HepG2 (cell line): ENCODE measurements around the gene DCDC2. TPM values are rescaled to one million over a fixed set of nuclear protein-coding genes. Genes with fewer than 3 reads are reported as not detected.

Experiments
- AFF4 ChIP-seq: sonication (generic); formaldehyde crosslinking; IDR thresholded peaks from 2 replicates; pipeline ENCODE4 v1.4.0; 2020; ENCODE audit warnings: missing genetic modification reagents
- CBX5 ChIP-seq: sonication (generic); formaldehyde crosslinking; IDR thresholded peaks from 2 replicates; pipeline ENCODE4 v1.4.0; 2020; ENCODE audit warnings: missing genetic modification reagents, borderline replicate concordance
- ELF3 ChIP-seq: IDR thresholded peaks from 2 replicates; pipeline ENCODE4 v1.6.1; 2016; ENCODE audit warnings: missing genetic modification reagents, missing compliant biosample characterization
- ELF4 ChIP-seq: sonication (generic); formaldehyde crosslinking; IDR thresholded peaks from 2 replicates; pipeline ENCODE4 v1.5.0; 2020; ENCODE audit warnings: missing genetic modification reagents, mild to moderate bottlenecking, moderate library complexity, borderline replicate concordance
- HMG20B ChIP-seq: conservative IDR thresholded peaks from 2 replicates; pipeline ENCODE4 v1.6.1; 2016; ENCODE audit warnings: missing genetic modification reagents, missing compliant biosample characterization
- MLXIP ChIP-seq: sonication (generic); formaldehyde crosslinking; IDR thresholded peaks from 2 replicates; pipeline ENCODE4 v1.9.0; 2021; ENCODE audit warnings: missing genetic modification reagents, borderline replicate concordance
- SMAD3 ChIP-seq: sonication (generic); formaldehyde crosslinking; IDR thresholded peaks from 2 replicates; pipeline ENCODE4 v1.4.0; 2020; ENCODE audit warnings: missing genetic modification reagents
- TCF7 ChIP-seq: sonication (generic); IDR thresholded peaks from 2 replicates; pipeline ENCODE4 v1.6.1; 2016; ENCODE audit warnings: antibody characterized with exemption, low read depth
- TOE1 ChIP-seq: sonication (generic); formaldehyde crosslinking; IDR thresholded peaks from 2 replicates; pipeline ENCODE4 v1.4.0; 2020; ENCODE audit warnings: mild to moderate bottlenecking, missing genetic modification reagents
- ZBTB38 ChIP-seq: sonication (generic); formaldehyde crosslinking; IDR thresholded peaks from 2 replicates; pipeline ENCODE4 v1.5.1; 2020; ENCODE audit warnings: mild to moderate bottlenecking, missing genetic modification reagents
- ZNF274 ChIP-seq: sonication (generic); formaldehyde crosslinking; IDR thresholded peaks from 2 replicates; pipeline ENCODE4 v1.5.1; 2020; ENCODE audit warnings: mild to moderate bottlenecking, missing genetic modification reagents
- ZNF33A ChIP-seq: sonication (generic); formaldehyde crosslinking; IDR thresholded peaks from 2 replicates; pipeline ENCODE4 v1.5.1; 2020; ENCODE audit warnings: missing genetic modification reagents, mild to moderate bottlenecking, moderate library complexity, borderline replicate concordance
- ZNF430 ChIP-seq: sonication (generic); formaldehyde crosslinking; IDR thresholded peaks from 2 replicates; pipeline ENCODE4 v1.9.0; 2021; ENCODE audit warnings: mild to moderate bottlenecking, missing genetic modification reagents
- ZNF562 ChIP-seq: sonication (generic); formaldehyde crosslinking; IDR thresholded peaks from 2 replicates; pipeline ENCODE4 v1.8.0; 2022; ENCODE audit warnings: missing genetic modification reagents, borderline replicate concordance
- ZNF773 ChIP-seq: sonication (generic); formaldehyde crosslinking; IDR thresholded peaks from 2 replicates; pipeline ENCODE4 v1.4.0; 2020; ENCODE audit warnings: missing genetic modification reagents, borderline replicate concordance
- polyA plus RNA-seq, 8 experiments: library from polyadenylated mRNA; depleted of rRNA in 3 of 8; stranded (reverse) in 7 of 8; unstranded in 1 of 8; fragments of >200 nt; fragmentation: Illumina TruSeq in 4 of 8; extraction: Trizol in 4 of 8; gene quantifications; 2 replicates each; pipeline versions ENCODE4 v1.2.1 to v1.2.3, GENCODE V29; 2011 to 2016; ENCODE audit warnings: low read depth in 4 of 8, missing spikeins in 1 of 8, mixed read lengths in 1 of 8; ENCODE audit not compliant: insufficient read depth in 1 of 8
- total RNA-seq, 5 experiments: library from RNA; depleted of rRNA; stranded (reverse); fragments of >200 nt; fragmentation: Illumina TruSeq; extraction: Trizol; gene quantifications; 2 replicates each; pipeline ENCODE4 v1.2.3, GENCODE V29; 2016; ENCODE audit warnings: low read depth in 1 of 5
- TF ChIP-seq, protein P1 (sequence below): sonication (generic); formaldehyde crosslinking; IDR thresholded peaks from 2 replicates; pipeline ENCODE4 v1.8.0; 2022; ENCODE audit warnings: mild to moderate bottlenecking, missing genetic modification reagents, moderate library complexity
- TF ChIP-seq, protein P2 (sequence below): IDR thresholded peaks from 2 replicates; pipeline ENCODE4 v1.6.1; 2012; ENCODE audit warnings: low read length, improper control_type of control experiment

Gene DCDC2
- total and polyA plus RNA-seq, 2 of the 13 experiments (the other 11 are each of a cell fraction or from before 2014, with no cell fraction given) = 9.0 to 36.2 TPM

- TF ChIP-seq, protein P1, sequence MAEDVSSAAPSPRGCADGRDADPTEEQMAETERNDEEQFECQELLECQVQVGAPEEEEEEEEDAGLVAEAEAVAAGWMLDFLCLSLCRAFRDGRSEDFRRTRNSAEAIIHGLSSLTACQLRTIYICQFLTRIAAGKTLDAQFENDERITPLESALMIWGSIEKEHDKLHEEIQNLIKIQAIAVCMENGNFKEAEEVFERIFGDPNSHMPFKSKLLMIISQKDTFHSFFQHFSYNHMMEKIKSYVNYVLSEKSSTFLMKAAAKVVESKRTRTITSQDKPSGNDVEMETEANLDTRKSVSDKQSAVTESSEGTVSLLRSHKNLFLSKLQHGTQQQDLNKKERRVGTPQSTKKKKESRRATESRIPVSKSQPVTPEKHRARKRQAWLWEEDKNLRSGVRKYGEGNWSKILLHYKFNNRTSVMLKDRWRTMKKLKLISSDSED (CRISPR knock-in tag) = no peak
- TF ChIP-seq, protein P2, sequence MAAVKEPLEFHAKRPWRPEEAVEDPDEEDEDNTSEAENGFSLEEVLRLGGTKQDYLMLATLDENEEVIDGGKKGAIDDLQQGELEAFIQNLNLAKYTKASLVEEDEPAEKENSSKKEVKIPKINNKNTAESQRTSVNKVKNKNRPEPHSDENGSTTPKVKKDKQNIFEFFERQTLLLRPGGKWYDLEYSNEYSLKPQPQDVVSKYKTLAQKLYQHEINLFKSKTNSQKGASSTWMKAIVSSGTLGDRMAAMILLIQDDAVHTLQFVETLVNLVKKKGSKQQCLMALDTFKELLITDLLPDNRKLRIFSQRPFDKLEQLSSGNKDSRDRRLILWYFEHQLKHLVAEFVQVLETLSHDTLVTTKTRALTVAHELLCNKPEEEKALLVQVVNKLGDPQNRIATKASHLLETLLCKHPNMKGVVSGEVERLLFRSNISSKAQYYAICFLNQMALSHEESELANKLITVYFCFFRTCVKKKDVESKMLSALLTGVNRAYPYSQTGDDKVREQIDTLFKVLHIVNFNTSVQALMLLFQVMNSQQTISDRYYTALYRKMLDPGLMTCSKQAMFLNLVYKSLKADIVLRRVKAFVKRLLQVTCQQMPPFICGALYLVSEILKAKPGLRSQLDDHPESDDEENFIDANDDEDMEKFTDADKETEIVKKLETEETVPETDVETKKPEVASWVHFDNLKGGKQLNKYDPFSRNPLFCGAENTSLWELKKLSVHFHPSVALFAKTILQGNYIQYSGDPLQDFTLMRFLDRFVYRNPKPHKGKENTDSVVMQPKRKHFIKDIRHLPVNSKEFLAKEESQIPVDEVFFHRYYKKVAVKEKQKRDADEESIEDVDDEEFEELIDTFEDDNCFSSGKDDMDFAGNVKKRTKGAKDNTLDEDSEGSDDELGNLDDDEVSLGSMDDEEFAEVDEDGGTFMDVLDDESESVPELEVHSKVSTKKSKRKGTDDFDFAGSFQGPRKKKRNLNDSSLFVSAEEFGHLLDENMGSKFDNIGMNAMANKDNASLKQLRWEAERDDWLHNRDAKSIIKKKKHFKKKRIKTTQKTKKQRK = no peak
- TF ChIP-seq ZNF430 (no peak), ELF3 (CRISPR knock-in tag) (peak; percentile 67), AFF4 (CRISPR knock-in tag) (no peak), TOE1 (0 out of 2 replicates have a peak, but pooled peaks have one; percentile 81), TCF7 (peak; percentile 99), ZBTB38 (CRISPR knock-in tag) (0 out of 2 replicates have a peak, but pooled peaks have one; percentile 32), SMAD3 (CRISPR knock-in tag) (peak; percentile 91), ZNF33A (peak; percentile 86; the same call in 1 of the 2 replicates), HMG20B (CRISPR knock-in tag) (peak; percentile 87), CBX5 (no peak), ZNF773 (no peak), ZNF274 (no peak), ELF4 (CRISPR knock-in tag) (no peak), ZNF562 (no peak), MLXIP (no peak)
Measured at GRCh38 chr6:24385536-24386269, 27.8 kb upstream of the DCDC2 start (continued).
